AG04450 (cell line): ENCODE data around the gene GP5. TPM values are rescaled to one million over a fixed set of nuclear protein-coding genes. Genes with fewer than 3 reads are reported as not detected.

ENCODE experiments used
- CTCF ChIA-PET: fragments of 300-600, 350-600 bp; formaldehyde crosslinking; extraction: SDS; loops from one replicate; lab custom pipeline; 2022; ENCODE audit warnings: antibody characterized with exemption, inconsistent platforms; lab: Charles Lee
- POLR2A ChIA-PET: fragments of 350-600 bp; formaldehyde crosslinking; extraction: SDS; loops from one replicate; lab custom pipeline; 2021; ENCODE audit warnings: antibody characterized with exemption, inconsistent platforms; lab: Yijun Ruan, JAX
- DNase-seq: peaks from one replicate; pipeline ENCODE4 v3.0.0-alpha.2; 2011; ENCODE audit warnings: low read depth, low spot score
- H3K27ac ChIP-seq: one replicate; pipeline ENCODE4 v1.5.1; 2012; ENCODE audit warnings: low read depth, low read length, control low read depth
- H3K27me3 ChIP-seq: one replicate; pipeline ENCODE4 v1.6.0; 2012; ENCODE audit warnings: low read length; ENCODE audit not compliant: control insufficient read depth, insufficient read depth
- H3K4me3 ChIP-seq: 2 replicates; pipeline ENCODE4 v1.5.1; 2011; ENCODE audit warnings: mild to moderate bottlenecking, low read depth, low read length, control low read depth
- H3K9me3 ChIP-seq: 2 replicates; pipeline ENCODE4 v1.5.1; 2012; ENCODE audit warnings: low read length; ENCODE audit not compliant: control insufficient read depth, insufficient read depth
- polyA plus RNA-seq: library from polyadenylated mRNA; depleted of rRNA; stranded (reverse); fragments of >200 nt; gene quantifications from 2 replicates; pipeline ENCODE4 v1.2.3, GENCODE V29; 2011
- TF ChIP-seq, protein P1 (sequence below): IDR thresholded peaks from 2 replicates; pipeline ENCODE4 v1.5.1; 2011; ENCODE audit warnings: low read depth, low read length, control low read depth, inconsistent platforms

Gene GP5
- polyA plus RNA-seq, 1 experiment: 0.06 TPM

DNA sequence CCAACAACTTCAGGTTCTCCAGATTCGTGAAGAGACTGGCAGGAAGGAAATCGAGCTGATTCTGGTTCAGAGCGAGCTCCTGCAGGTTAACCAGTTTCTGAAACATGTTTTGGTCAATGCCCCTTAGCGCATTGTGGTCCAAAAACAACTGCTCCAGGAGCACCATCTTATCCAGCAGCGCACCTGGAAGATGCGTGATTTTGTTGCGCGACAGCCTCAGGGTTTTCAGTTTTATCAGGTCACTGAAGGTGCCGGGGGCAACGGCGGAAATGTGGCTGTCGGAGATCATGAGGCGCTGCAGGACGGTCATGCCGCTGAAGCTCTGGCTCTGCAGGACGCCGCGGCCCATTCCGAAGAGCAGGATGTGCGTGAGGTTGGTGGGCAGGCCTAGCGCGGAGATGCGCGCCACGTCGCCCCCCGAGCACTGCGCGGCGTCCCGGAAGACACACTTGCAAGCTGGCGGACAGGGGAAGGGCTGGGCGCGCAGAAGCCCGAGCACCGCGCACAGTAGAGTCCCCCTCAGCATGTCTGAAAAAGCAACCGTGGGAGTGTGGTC, 1.2 kb downstream of the GP5 start:
- H3K9me3 ChIP-seq: no peaks in the 10 kb centered on the region
- DNase-seq: no peak
- TF ChIP-seq, protein P1, sequence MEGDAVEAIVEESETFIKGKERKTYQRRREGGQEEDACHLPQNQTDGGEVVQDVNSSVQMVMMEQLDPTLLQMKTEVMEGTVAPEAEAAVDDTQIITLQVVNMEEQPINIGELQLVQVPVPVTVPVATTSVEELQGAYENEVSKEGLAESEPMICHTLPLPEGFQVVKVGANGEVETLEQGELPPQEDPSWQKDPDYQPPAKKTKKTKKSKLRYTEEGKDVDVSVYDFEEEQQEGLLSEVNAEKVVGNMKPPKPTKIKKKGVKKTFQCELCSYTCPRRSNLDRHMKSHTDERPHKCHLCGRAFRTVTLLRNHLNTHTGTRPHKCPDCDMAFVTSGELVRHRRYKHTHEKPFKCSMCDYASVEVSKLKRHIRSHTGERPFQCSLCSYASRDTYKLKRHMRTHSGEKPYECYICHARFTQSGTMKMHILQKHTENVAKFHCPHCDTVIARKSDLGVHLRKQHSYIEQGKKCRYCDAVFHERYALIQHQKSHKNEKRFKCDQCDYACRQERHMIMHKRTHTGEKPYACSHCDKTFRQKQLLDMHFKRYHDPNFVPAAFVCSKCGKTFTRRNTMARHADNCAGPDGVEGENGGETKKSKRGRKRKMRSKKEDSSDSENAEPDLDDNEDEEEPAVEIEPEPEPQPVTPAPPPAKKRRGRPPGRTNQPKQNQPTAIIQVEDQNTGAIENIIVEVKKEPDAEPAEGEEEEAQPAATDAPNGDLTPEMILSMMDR: no peak
- ChIA-PET POLR2A (interaction anchor here (0.6 kb wide), 2 partner anchors 8 to 15 kb away, joined by 3 read pairs; no protein-coding TSS in a partner anchor), CTCF (interaction anchor here (0.6 to 6.7 kb wide), 5 partner anchors 10 to 769 kb away, joined by 3 to 69 read pairs (median 7); no protein-coding TSS in a partner anchor)
- H3K27me3 ChIP-seq: peaks cover 20% of the 10 kb centered on the region
- H3K4me3 ChIP-seq: peak overlapping the region; percentile 32
- H3K27ac ChIP-seq: no peak overlapping the region

DNA sequence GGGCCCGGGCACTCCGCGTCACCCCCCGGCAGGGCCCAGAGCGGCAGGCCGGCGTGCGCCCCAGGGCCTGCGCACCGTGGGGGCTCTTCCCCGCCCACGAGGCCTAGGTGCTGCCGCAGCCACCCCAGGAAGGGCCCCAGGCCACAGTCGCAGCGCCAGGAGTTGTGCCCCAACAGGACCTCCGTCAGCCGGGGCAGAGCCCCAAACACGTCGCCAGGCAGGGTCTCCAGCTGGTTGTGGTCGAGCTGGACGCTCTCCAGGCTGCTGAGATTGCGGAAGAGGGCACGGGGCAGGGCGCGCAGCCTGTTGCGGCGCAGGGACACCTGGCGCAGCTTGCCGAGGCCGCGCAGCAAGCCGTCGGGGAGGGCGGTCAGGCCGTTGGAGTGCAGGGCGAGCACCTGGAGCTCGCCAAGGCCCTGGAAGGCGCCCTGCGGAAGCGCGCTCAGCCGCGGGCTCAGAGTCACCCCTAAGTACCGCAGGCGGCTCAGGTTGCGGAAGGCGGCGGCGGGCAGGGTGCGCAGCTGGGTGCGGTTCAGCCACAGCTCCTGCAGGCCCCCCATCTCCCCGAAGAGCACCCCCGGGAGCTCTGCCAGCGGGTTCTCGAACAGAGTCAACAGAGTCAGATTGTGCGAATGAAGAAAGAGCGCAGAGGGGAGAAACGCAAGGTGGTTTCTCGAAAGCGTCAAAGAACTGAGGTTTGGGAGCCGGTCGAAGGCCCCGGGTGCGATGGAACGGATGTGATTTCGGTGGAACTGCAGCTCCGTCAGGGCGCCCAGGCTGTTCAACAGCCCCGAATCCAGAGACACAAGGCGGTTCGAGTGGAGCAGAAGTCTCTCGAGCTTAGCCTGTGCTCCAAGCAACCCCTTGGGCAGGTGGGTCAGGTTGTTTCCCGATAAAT, 2.0 kb downstream of the GP5 start:
- no peak for DNase-seq
- peaks cover 23% of the 10 kb centered on the region for H3K27me3 ChIP-seq
- POLR2A ChIA-PET: no interaction called here
- CTCF ChIA-PET: interaction anchor here (0.5 to 6.7 kb wide), 8 partner anchors 9 to 616 kb away, joined by 3 to 69 read pairs (median 8); no protein-coding TSS in a partner anchor
- TF ChIP-seq, protein P1: no peak
- H3K4me3 ChIP-seq: no peak overlapping the region
- H3K27ac ChIP-seq: no peak overlapping the region
- H3K9me3 ChIP-seq: no peaks in the 10 kb centered on the region

DNA sequence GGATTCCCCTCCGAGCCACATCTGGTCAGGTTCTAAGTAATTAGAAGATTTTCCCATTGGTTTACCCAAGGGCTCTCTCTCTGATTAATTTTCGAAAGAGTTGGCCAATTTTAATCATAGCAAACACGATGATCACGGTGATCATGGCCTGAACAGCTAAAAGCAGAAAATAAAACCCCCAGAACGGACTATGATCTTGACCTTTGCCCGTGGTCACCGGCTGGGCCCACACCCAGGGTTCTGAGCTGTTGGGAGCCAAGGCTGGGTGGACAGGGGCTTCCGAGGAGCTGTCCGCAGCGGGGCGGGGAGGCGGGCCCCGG, 2.6 kb downstream of the GP5 start:
- ChIA-PET POLR2A (no interaction called here), CTCF (interaction anchor here (1.8 to 6.7 kb wide), 6 partner anchors 8 to 63 kb away, joined by 5 to 69 read pairs (median 8); no protein-coding TSS in a partner anchor)
- TF ChIP-seq, protein P1: no peak
- no peak overlapping the region for H3K4me3 ChIP-seq
- H3K9me3 ChIP-seq: peaks cover 3% of the 10 kb centered on the region; the same call in 1 of the 2 replicates
- no peak for DNase-seq
- peak overlapping the region; percentile 21 for H3K27ac ChIP-seq
- H3K27me3 ChIP-seq: peaks cover 23% of the 10 kb centered on the region

DNA sequence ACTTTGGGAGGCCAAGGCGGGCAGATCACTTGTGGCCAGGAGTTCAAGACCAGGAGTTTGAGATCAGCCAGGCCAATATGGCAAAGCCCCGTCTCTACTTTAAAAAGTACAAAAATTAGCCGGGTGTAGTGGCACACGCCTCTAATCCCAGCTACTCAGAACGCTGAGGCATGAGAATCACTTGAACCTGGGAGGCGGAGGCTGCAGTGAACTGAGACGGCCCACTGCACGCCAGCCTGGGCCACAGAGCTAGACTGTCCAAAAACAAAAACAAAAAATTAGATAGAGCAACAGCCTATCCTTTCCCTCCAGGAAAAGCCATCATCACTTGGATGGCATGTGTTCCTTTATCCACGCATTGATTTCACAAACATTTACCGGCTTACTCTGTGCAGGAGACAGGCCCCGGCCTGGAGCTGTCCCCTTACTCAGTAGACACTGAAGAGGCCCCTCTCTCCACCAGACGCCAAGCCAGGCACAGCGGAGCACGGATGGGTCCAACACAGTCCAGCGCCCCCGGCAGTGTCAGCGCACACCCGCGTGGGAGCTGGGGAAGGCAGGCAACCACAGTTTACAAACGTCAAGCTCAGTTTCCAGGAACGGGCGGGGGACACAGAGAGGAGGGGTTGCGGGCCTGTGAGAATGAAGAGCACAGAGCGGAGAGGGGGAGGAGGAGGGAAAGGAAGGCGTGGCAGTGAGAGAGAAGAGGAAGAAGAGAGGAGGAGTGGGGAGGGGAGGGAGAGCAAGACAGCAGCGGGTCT, 3.1 kb downstream of the GP5 start:
- Histone ChIP-seq H3K27me3 (peaks cover 23% of the 10 kb centered on the region), H3K27ac (peak overlapping the region; percentile 21), H3K9me3 (peaks cover 3% of the 10 kb centered on the region; the same call in 1 of the 2 replicates), H3K4me3 (no peak overlapping the region)
- TF ChIP-seq, protein P1: no peak
- DNase-seq: no peak
- CTCF ChIA-PET: interaction anchor here (0.7 to 6.7 kb wide), 8 partner anchors 8 to 62 kb away, joined by 3 to 69 read pairs (median 8); no protein-coding TSS in a partner anchor
- POLR2A ChIA-PET: no interaction called here
